ENCODE data around the gene PDRG1.

DNA sequence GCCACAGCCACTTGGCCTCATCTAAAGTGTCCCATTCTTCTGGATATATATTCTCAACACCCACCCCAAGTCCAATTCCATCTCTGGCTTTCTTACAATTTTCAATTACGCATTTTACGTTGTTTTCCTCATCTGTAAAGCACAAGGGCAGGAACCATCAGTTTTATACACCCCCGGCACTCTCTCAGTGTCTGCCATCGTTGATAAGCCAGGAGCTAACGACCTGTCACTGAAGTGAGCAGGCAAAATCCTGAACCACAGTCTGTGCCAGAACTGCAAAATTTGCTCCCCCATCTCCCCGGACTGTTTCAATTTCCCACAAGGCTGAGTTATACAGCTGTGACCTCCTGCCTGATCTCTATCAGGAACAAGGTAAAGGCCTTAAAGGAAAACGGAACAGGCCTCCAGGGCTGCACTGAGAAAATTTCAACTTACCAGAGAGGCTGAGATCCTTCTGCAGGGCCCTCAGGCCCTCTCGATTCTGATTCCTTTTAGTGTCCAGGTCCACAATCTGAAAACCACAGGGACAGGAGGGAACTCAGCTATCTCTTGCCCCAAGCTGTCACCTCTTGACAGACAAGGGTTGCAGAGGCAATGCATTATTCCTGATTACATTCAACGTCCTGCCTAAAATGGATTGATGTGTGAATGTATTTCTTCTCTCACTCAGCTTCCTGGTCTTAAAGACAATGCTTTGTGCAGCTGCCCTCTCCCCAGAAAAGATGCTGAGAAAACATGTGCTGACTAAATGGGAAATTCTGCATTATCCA, 1.8 kb downstream of the PDRG1 start:
- TF ChIP-seq, protein P1, sequence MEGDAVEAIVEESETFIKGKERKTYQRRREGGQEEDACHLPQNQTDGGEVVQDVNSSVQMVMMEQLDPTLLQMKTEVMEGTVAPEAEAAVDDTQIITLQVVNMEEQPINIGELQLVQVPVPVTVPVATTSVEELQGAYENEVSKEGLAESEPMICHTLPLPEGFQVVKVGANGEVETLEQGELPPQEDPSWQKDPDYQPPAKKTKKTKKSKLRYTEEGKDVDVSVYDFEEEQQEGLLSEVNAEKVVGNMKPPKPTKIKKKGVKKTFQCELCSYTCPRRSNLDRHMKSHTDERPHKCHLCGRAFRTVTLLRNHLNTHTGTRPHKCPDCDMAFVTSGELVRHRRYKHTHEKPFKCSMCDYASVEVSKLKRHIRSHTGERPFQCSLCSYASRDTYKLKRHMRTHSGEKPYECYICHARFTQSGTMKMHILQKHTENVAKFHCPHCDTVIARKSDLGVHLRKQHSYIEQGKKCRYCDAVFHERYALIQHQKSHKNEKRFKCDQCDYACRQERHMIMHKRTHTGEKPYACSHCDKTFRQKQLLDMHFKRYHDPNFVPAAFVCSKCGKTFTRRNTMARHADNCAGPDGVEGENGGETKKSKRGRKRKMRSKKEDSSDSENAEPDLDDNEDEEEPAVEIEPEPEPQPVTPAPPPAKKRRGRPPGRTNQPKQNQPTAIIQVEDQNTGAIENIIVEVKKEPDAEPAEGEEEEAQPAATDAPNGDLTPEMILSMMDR (IDR thresholded peaks at IDR 0.05; ENCODE audit: low read length), result no peak
- TF ChIP-seq EZH2 (IDR thresholded peaks at IDR 0.05; ENCODE audit: borderline replicate concordance, low read length), result no peak

Measured in OCI-LY1 (cell line).